ENCODE data around the gene ASB13.
"Not testable (repeated sequence)": the region's sequence is repeated elsewhere in the genome, so short reads cannot be mapped to it uniquely, and the experiment has no call there.

ASB13 gene

GRCh38 chr10:5604961-5605360 is 61.4 kb downstream of the ASB13 start:
- no peak for DNase-seq (ENCODE audit: low spot score)

- DNase-seq (ENCODE audit: low spot score) = no peak
These were observed 62.0 kb downstream of the ASB13 start for GRCh38 chr10:5604236-5604925.

GRCh38 chr10:5603848-5604170 is 62.6 kb downstream of the ASB13 start:
- DNase-seq (ENCODE audit: low spot score) = no peak

GRCh38 chr10:5603091-5603847 is 63.1 kb downstream of the ASB13 start:
- no peak for DNase-seq (ENCODE audit: low spot score)

GRCh38 chr10:5601826-5602495 is 64.4 kb downstream of the ASB13 start:
- no peak for DNase-seq (ENCODE audit: low spot score)

- no peak for DNase-seq (ENCODE audit: low spot score)
These were observed 65.5 kb downstream of the ASB13 start for GRCh38 chr10:5600908-5601307.

- no peak for DNase-seq (ENCODE audit: low spot score)
These were observed 66.5 kb downstream of the ASB13 start for GRCh38 chr10:5599613-5600520.

- no peak for DNase-seq (ENCODE audit: low spot score)
These were observed 68.2 kb downstream of the ASB13 start for GRCh38 chr10:5598085-5598690.

- DNase-seq (ENCODE audit: low spot score) = no peak
These were observed 69.6 kb downstream of the ASB13 start for GRCh38 chr10:5596611-5597341.

GRCh38 chr10:5595994-5596471 is 70.4 kb downstream of the ASB13 start:
- no peak for DNase-seq (ENCODE audit: low spot score)

GRCh38 chr10:5595591-5595990 is 70.8 kb downstream of the ASB13 start:
- no peak for DNase-seq (ENCODE audit: low spot score)

- no peak for DNase-seq (ENCODE audit: low spot score)
These were observed 71.3 kb downstream of the ASB13 start for GRCh38 chr10:5595095-5595494.

GRCh38 chr10:5594271-5595049 is 71.9 kb downstream of the ASB13 start:
- no peak for DNase-seq (ENCODE audit: low spot score)

- DNase-seq (ENCODE audit: low spot score) = not testable (repeated sequence)
These were observed 73.0 kb downstream of the ASB13 start for GRCh38 chr10:5593347-5593746.

- no peak for DNase-seq (ENCODE audit: low spot score)
These were observed 74.3 kb downstream of the ASB13 start for GRCh38 chr10:5592070-5592469.

GRCh38 chr10:5591336-5591824 is 75.0 kb downstream of the ASB13 start:
- DNase-seq (ENCODE audit: low spot score) = no peak

GRCh38 chr10:5590816-5591215 is 75.6 kb downstream of the ASB13 start:
- no peak for DNase-seq (ENCODE audit: low spot score)

- DNase-seq (ENCODE audit: low spot score) = no peak
These were observed 76.5 kb downstream of the ASB13 start for GRCh38 chr10:5589661-5590511.
